HG02763 (cell line): ENCODE results near the gene PARVG.

Experiments
- ATAC-seq: cut with Tn5 transposase; IDR thresholded peaks from one replicate; pipeline ENCODE4 v1.9.1; 2021; ENCODE audit warnings: mild to moderate bottlenecking, moderate library complexity; ENCODE audit not compliant: unreplicated experiment

PARVG gene

DNA sequence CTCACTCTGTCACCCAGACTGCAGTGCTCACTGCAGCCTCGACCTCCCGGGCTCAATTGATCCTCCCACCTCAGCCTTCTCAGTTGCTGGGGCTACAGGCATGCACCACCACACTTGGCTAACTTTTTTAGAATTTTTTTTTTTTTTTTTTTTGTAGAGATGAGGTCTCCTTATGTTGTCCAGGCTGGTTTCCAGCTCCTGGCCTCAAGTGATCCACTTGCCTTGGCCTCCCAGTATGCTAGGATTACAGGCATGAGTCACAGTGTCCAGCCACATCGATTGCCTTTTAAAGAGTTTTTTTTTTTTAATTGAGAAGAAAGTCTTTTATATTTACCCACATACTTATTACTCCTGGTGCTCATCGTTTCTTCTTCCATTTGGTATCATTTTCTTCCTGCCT is 30.0 kb downstream of the PARVG start:
- ATAC-seq: no peak

DNA sequence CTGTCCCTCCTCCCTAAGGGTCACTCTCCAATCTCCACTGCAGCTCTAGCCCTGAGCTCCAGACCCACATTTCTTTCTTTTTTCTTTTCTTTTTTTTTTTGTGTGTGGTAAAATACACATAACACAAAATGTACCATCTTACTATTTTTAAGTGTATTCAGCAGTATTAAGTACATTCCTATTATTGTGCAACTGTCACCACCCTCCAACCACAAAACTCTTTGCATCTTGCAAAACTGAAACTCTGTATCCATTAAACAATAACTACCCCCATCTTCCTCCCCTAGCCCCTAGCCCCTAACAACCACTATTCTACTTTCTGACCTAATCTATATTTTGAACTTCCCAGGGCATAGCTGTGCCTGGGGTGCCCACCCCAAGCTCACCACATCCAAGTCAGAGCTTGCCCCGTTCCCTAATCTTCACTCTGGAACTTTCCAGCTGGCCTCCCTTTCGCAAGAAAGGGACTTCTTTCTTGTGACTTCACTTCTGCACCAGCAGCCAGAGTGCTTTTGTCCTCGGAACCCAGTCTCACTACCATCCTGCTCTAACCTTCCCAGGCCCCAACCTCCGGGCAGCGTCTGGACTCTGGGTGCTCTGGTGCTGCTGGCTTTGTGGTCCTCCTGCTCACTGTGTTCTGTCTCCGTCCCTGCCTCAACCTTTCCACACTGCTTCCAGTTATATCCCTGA is 30.7 kb downstream of the PARVG start:
- no peak for ATAC-seq

DNA sequence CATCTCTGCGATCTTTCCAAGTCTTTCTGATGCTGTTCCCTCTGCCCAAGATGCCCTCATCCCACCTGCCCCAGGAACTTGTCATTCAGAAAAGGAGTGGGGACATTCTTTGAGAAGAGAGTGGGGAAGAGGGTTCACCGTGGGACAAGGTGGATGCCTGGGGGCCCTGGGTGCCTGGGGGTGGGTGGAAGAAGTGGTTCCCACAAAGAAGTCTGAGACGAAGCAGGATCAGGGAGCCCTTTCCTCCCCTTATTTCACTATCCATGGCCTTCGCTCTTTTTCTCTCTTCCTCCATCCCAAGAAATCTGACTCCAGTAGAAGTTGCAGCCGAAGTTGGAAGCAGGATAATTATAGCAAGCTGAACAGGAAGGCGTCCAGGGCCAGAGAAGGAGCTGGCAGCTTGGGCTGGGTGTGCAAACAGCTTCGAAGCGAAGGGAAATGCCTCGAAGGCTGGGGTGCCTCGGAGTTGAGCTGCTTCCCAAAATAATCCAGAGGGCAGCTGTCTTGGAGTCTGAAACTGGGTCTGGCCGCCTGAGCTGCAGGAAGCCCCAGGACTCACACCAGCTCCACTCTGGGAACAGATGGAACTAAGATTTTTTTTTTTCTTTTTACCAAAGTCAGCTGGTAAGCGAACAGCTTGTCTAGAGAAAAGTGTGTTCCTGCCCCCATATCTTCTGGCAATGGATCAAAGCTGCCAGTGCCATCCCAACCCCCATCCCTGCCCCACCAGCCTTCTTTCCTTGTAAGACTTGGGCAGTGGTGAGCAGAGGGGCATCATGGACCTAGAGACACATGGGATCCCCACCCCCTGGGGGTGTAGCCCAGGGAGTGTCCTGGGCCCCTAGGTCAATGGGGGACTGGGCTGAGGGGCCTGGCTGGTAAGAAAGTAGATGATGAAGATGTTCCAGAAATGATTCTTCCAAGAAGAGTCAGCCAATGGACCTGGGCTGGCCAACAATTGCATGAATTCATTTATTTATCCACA is 31.5 kb downstream of the PARVG start:
- ATAC-seq: no peak

DNA sequence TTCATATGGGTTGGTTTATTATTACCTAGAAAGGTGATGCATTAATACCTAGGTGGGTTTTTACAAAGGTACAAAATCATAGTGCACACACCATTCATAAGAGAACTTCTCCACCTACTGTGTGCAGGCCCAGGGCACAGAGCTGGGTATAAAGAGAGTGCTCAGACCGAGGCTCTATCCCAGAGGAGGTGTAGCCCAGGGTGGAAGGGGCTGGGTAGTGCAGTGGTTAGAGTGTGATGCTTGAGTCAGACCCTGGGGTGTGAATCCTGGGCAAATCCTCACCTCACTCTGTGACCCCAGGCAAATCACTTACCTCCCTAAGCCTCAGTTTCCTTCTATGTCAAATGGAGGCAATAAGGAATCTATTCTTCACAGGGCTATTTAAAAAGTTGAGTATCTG is 32.2 kb downstream of the PARVG start:
- ATAC-seq: no peak

DNA sequence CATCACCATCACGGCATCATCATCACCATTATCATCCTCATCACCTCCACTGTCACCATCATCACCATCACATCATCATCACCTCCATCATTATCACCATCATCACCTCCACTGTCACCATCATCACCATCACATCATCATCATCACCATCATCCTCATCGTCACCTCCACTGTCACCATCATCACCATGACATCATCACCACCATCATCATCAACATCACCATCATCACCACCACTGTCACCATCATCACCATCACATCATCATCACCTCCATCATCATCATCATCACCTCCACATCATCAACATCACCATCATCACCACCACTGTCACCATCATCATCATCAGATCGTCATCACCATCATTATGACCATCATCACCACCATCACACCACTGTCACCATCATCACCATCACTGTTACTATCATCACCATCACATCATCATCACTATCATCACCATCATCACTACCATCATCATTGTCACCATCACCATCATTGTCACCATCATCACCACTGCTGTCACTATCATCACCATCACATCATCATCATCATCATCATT is 32.8 kb downstream of the PARVG start:
- ATAC-seq: no peak

DNA sequence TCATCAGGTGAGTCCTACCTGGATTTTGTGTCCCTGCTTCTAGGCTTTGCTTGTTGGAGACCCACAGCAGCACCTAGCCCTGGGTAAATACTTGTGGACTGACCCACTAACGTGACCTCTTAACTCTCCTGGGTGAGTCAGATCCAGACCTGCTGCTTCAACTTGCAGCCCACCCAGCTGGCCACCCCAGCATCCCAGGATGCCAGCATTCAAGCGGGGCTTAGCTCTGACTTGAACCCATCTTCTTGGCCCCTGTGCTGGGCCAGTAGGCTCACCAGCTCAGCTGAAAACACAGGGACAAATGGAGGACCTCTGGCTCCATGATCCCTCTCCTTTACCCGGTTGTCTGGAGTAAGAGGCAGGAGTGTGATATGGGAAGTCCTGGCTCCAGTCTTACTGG is 33.5 kb downstream of the PARVG start:
- ATAC-seq: no peak

DNA sequence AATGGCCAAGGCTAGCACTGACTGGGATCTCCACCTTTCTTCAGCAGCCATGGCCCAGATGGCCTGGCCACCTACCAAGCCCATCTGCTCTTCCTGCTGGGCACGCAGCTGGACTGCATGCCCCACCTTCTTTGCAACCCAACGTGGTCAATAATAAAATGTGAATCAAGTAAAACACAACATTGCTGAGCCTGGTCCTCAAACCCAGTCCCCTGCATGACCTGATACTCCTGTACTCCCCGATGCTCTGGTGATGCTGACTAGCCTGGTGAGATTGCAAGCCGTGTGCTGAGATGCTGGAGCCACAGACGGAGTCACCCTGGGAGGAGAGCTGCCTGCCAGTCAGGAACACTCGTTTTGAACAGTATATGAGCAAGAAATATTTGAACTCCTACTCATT is 34.0 kb downstream of the PARVG start:
- no peak for ATAC-seq

DNA sequence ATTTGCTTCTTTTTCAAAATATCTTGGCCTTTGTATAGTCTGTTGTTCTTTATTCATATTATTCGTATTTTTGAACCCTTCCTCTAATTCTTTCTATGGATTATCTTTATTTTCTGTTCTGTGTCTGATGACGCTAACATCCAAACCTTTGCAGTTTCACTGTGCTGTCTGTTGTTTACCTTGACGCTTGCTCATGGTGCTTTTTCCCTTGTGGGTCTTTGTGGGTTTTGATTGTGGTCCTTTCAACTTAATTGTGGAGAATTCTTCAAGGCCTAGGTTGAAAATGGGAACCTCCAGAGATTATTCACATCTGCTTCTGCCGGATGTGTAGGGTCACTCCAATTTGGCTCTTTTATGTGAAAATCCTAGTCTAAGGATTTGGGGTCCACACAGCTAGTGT is 34.6 kb downstream of the PARVG start:
- ATAC-seq: no peak

DNA sequence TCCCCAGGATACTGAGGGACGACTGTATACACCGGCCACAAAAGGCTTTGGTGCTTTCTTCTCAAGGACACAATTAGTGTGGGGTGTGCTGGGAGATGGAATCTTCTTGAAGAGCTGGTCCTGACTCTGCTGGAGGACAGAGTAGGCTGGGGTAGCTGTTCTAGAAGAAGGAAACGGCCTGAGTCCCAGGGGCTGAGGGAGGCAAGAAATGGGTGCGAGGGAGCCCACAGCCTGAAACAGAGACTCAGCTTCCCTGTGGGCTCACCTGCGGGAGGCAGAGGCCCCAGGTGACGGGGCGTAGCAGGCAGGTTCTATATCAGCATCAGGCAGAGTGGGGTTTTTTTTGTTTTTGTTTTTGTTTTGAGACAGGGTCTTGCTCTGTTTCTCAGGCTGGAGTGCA is 36.6 kb downstream of the PARVG start:
- ATAC-seq: no peak

DNA sequence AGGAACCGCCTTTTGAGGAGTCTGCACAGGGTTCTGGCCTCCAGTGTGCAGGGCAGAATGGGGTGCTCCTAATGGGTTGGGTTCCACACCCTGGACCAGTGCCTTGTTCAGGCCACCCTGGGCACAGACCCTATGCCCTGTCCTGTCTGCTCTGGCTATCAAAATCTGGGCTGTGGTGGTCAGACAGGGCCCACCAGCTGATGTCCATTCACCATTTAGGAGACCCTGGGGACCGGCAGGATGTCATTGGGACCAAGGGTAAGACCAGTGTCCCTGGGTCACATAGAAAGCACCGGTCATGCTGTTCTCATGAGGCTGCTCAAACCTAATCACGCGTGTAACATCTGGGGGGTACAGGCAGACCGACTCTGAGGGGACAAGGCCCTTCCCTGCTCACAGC is 37.3 kb downstream of the PARVG start:
- ATAC-seq: no peak

DNA sequence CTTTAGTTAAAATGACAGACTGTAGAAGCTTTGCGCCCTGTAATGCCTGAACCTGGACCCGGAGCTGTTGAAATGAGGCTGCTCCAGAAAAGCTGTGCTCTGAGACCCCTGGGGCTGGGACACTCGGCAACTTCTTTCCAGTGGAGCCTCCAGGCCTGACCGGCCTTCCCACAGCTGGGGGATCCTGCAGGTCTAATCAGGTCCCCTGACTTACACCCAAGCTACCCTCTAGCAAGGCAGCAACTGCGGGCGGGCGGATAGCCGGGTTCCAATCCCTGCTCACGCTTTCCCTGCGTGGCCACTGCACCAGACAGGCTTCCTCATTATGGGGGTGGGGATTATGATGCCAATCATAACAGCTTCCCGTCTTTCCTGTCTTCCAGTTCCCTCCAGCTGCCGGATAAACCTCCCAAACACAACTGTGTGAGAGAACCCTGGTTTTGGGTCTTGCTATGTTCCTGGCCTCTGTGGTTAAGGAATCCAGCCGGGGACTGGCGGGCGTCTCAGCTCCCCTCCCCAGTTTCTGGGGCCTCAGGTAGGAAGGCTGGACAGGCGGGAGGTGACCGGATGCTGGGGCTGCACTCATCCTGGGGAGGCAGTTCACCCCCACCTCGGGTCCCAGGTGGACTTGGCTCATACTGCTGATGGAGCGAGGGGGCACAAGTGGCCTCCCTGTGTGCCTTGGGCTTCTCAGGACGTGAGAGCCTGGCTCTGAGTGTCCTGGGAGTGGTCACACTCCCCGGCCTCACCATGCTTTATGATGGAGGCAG is 38.6 kb downstream of the PARVG start:
- ATAC-seq: no peak

DNA sequence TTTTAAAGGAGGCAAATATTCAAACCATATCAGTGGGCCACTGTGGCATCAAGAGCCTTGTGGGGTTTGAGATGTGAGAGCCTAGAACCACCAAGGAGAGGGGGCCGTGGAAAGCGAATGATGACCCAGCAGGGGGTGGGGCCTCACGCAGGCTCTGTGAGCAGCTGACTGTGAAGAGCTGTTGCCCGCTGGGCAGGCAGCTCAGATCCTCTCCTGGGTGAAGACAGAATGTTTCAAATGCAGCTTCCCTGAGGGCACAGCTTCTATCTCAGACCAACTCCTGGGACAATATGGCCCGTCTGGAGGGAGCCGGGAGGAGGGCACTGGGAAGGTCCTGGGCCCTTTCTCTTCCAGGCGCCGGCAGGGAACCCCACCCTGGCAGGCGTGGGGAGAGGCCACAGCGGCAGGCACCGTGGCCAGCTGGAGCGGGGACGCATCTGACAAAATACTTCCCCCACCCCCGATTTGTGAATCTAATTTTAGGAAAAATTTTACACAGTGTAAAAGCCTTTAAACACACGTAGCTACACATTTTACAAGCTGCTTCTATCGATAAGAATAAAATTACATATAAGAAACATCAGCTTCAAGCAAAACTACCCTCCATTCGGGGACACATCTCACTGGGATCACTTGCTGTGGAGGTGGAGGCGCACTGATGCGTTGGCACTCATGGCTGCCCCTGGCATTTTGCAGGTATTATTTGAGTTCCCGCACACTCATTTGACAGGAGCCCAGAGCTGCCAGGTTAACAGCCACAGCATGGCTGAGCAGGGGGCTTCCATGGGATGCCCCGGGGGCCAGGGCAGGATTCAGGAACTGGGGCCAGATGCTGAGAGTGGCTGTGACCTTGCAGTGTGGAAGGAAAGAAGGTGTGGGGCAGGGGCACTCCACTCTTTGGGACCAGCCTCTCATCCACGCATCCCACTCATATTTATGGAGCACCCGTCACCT is 40.3 kb downstream of the PARVG start:
- no peak for ATAC-seq

DNA sequence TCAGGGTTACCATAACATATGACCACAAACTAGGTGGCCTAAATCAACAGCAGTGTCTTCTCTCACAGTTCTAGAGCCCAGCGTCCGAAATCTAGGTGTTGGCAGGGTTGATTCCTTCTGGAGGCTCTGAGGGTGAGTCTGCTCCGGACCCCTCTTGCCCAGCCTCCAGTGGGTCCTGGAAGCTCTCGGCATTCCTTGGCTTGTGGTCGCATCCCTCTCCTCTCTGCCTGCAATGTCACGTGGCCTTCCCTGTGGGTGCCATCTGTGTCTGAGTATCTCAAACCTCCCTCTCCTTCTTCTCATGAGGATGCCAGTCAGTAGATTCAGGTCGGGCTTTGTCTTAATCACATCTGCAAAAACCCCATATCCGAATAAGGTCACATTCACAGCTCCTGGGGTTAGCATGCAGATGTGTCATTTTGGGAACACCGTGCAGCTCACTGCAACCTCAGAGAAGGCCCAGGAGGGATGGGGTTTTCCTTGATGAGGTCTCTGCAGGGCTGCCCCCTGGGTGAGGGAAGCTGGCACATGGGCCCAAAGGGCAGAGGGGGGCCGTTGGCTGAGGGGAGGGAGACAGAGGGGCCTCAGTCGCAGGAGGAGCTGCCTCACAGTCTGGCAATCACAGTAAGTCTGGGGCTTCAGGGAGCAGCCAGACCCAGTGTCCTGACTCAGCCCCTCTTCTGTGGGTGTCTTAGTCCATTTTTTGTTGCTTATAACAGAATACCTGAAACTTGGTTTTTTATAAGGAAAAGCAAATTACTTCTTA is 41.2 kb downstream of the PARVG start:
- ATAC-seq: no peak

DNA sequence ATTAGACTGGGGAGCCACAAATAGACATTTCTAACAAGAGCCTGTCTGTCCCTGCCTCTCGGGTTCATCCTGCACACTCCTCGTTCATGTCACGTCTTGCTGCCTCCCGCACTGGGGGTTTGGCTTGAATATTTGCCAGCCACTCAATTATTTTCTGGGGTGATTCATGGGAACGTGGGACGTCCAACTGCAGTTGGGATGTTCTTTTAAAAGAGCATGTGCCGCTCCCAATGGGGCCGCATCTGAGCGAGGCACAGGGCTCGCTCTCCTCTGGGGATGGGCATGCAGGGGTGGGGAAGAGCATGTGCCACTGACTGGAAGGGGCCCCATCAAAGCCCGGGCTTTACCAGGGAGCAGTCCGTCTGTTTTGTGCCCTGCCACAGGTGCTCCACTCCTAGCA is 43.4 kb downstream of the PARVG start:
- no peak for ATAC-seq

DNA sequence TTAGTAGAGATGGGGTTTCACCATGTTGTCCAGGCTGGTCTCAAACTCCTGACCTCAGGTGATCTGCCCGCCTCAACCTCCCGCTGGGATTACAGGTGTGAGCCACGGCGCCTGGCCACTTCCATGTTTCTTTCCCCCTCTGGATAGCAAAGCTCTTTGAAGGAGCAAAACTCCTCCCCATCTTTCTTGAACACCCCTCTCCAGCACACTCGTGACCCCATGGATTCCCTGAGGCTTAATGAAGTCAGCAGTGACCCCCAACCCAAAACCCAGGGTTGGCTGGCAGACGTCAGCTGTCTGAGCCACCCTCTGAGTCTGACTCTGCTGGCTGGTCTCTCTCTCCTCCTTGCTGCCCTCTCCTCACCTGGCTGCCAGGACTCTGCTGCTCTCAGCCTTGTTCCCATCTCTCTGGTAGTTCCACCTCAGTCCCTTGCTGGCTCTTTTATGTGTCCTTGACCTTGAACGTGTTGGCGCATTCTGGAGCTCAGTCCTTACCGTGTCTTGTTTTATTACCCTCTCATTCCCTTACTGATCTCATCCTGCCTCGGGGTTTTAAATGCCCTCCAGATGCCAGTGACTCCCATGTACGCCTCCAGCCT is 44.5 kb downstream of the PARVG start:
- ATAC-seq: no peak

DNA sequence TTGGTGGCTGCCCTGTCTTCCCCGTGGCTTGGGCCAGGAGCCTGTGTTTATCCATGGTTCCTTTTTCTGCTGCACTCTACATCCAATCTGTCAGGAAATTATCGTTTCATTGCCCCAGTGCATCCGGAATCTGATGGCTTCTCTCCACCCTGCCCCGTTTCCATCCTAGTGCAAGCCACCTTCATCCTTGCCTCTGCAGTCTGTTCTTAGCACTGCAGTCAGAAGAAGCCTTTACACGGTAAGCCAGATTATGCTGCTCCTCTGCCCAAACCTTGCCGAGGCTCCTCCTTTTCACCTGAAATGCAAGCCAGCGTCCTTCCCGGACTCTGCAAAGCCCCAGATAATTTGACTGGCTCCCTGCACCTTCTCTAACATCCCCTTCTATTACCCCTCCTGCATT is 45.1 kb downstream of the PARVG start:
- ATAC-seq: no peak

DNA sequence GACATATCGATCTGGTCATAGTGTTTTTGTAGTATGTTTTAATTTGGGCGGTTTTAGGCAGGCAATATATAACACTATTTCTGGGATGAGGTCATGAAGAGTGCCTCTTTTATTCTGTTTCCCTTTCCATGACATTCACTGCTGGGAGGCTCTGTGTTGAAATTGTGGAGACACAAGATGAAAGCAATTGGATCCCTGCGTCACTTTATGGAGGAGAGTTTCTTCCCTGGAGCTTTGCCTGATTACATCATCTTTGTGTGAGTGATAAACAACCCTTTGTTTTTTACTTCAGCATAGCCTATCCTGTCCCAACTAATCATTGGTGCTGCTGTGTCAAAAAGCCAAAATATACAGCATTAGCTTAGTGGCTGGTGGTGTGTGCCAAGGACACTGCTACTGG is 48.6 kb downstream of the PARVG start:
- ATAC-seq: no peak

DNA sequence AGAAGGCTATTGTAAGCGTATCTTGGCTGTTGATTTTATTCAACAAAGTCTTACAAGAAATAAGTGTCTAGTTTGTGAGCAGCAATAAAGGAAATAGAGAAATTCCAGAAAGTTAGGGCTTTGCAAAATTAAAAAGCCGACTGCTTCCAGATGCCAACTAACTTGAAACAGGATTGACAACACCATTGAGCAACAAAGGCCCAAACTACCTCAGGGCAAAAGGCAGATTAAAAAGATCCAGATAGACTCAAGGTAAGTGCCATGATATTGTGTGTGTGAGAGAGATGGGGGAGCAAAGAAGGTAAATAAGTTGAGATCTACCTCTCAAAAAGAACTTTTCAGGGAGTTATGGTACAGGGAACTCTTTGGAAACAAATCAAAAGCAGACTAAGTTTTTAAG is 49.1 kb downstream of the PARVG start:
- ATAC-seq: no peak

DNA sequence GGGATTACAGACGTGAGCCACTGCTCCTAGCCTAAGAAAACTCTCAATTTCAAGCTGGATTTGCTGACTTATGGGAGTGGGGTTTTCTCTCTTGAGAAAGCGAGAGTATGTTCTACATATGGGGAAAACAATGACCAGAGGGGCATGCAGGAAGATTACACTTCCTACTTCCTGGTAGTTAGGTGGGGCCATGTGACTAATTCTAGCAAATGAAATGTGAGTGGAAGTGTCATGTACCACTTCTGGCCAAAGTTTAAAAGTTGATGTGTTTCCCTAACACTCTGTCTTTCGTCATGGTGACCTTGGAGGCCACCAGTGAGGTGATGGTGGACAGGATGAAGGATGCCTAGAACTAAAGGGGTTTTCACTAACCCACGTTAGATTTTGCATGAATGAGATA is 50.5 kb downstream of the PARVG start:
- no peak for ATAC-seq
